IMR-90 (cell line): Measurements from ENCODE around the gene SRP9. TPM values are rescaled to one million over a fixed set of nuclear protein-coding genes. Genes with fewer than 3 reads are reported as not detected.

Source experiments
- ATAC-seq: fragments of 200-7000 bp; cut with Tn5 transposase; 2 replicates; pipeline ENCODE4 v1.9.1; 2020; ENCODE audit warnings: low read depth, mild to moderate bottlenecking, moderate library complexity
- BruUV-seq: library from RNA; stranded (reverse); fragments of 400-500 nt; replicated peaks from 2 replicates; lab custom pipeline; 2021; lab: Mats Ljungman, UMichigan
- CTCF ChIA-PET: fragments of 300-600 bp; formaldehyde crosslinking; extraction: SDS; loops from one replicate; lab custom pipeline; 2021; ENCODE audit warnings: antibody characterized with exemption; lab: Yijun Ruan, JAX
- POLR2A ChIA-PET: fragments of 300-600 bp; sonication (Branson Sonifier 250); formaldehyde crosslinking; loops from one replicate; lab custom pipeline; 2022; ENCODE audit warnings: antibody characterized with exemption; ENCODE audit not compliant: unreplicated experiment; lab: Charles Lee
- DNase-seq: peaks from one replicate; pipeline ENCODE4 v3.0.0; 2013
- H2AFZ ChIP-seq: replicated peaks from 2 replicates; pipeline ENCODE3; 2013; ENCODE audit warnings: low read length, mild to moderate bottlenecking; ENCODE audit not compliant: poor library complexity
- H2AK5ac ChIP-seq: 2 replicates; pipeline ENCODE4 v1.6.1; 2013; ENCODE audit warnings: low read depth, low read length, inconsistent platforms
- H2AK9ac ChIP-seq: replicated peaks from 2 replicates; pipeline ENCODE3; 2013; ENCODE audit warnings: mild to moderate bottlenecking, low read depth, low read length, moderate library complexity; ENCODE audit not compliant: poor library complexity
- H2BK120ac ChIP-seq: 2 replicates; pipeline ENCODE4 v1.6.1; 2013; ENCODE audit warnings: low read depth, low read length, inconsistent platforms
- H2BK15ac ChIP-seq: 3 replicates; pipeline ENCODE4 v1.6.1; 2013; ENCODE audit warnings: low read depth, low read length, inconsistent platforms
- H2BK20ac ChIP-seq: 2 replicates; pipeline ENCODE4 v1.6.1; 2013; ENCODE audit warnings: low read depth, mild to moderate bottlenecking, inconsistent platforms, low read length, moderate library complexity
- H2BK5ac ChIP-seq: 2 replicates; pipeline ENCODE4 v1.6.1; 2013; ENCODE audit warnings: mild to moderate bottlenecking, low read depth, low read length, inconsistent platforms; ENCODE audit not compliant: poor library complexity, severe bottlenecking
- H3K14ac ChIP-seq: replicated peaks from 2 replicates; pipeline ENCODE4 v1.6.1; 2013; ENCODE audit warnings: low read depth, low read length, inconsistent platforms
- H3K18ac ChIP-seq: 2 replicates; pipeline ENCODE4 v1.6.1; 2013; ENCODE audit warnings: low read depth, low read length, control low read depth
- H3K23ac ChIP-seq: 2 replicates; pipeline ENCODE4 v1.6.1; 2013; ENCODE audit warnings: low read depth, low read length, inconsistent platforms
- H3K27ac ChIP-seq: 2 replicates; pipeline ENCODE4 v1.5.1; 2013; ENCODE audit warnings: mild to moderate bottlenecking, control low read depth, low read length; ENCODE audit not compliant: insufficient read depth
- H3K27me3 ChIP-seq: 2 replicates; pipeline ENCODE4 v1.6.1; 2013; ENCODE audit warnings: low read length; ENCODE audit not compliant: control insufficient read depth, insufficient read depth
- H3K36me3 ChIP-seq: 2 replicates; pipeline ENCODE4 v1.6.1; 2013; ENCODE audit warnings: low read length, mixed read lengths; ENCODE audit not compliant: control insufficient read depth, insufficient read depth
- H3K4ac ChIP-seq: 2 replicates; pipeline ENCODE4 v1.6.1; 2013; ENCODE audit warnings: low read depth, low read length, inconsistent platforms
- H3K4me1 ChIP-seq: 2 replicates; pipeline ENCODE4 v1.6.1; 2013; ENCODE audit warnings: low read length, mixed read lengths; ENCODE audit not compliant: control insufficient read depth, insufficient read depth
- H3K4me2 ChIP-seq: 2 replicates; pipeline ENCODE4 v1.6.1; 2013; ENCODE audit warnings: low read depth, mild to moderate bottlenecking, control low read depth, low read length, moderate library complexity
- H3K4me3 ChIP-seq: 2 replicates; pipeline ENCODE4 v1.5.1; 2013; ENCODE audit warnings: low read depth, mild to moderate bottlenecking, control low read depth, low read length, moderate library complexity; ENCODE audit not compliant: insufficient read depth
- H3K56ac ChIP-seq: 2 replicates; pipeline ENCODE4 v1.6.1; 2013; ENCODE audit warnings: low read length, inconsistent platforms; ENCODE audit not compliant: insufficient read depth; ENCODE audit errors: extremely low read depth
- H3K79me1 ChIP-seq, 2 experiments: 2 replicates each; pipeline ENCODE4 v1.6.1; 2013; ENCODE audit warnings: low read length in 2 of 2, inconsistent platforms in 1 of 2, low read depth in 1 of 2
- H3K9ac ChIP-seq: 2 replicates; pipeline ENCODE4 v1.6.1; 2013; ENCODE audit warnings: low read depth, low read length, control low read depth
- H3K9me1 ChIP-seq: 2 replicates; pipeline ENCODE4 v1.6.1; 2013; ENCODE audit warnings: low read length, inconsistent platforms; ENCODE audit not compliant: insufficient read depth
- H3K9me3 ChIP-seq: 2 replicates; pipeline ENCODE4 v1.6.1; 2013; ENCODE audit warnings: low read length; ENCODE audit not compliant: control insufficient read depth, insufficient read depth
- H4K20me1 ChIP-seq: 2 replicates; pipeline ENCODE4 v1.6.1; 2013; ENCODE audit warnings: low read length, inconsistent platforms; ENCODE audit not compliant: insufficient read depth
- H4K5ac ChIP-seq: 2 replicates; pipeline ENCODE4 v1.6.1; 2013; ENCODE audit warnings: mild to moderate bottlenecking, low read depth, low read length, control low read depth
- H4K8ac ChIP-seq, 2 experiments: 2 replicates each; pipeline ENCODE4 v1.6.1; 2013; ENCODE audit warnings: low read depth in 2 of 2, low read length in 2 of 2, control low read depth in 1 of 2, inconsistent platforms in 1 of 2
- H4K91ac ChIP-seq: 2 replicates; pipeline ENCODE4 v1.6.1; 2013; ENCODE audit warnings: low read depth, low read length, inconsistent platforms; ENCODE audit not compliant: insufficient read depth
- BHLHE40 ChIP-seq: fragments of 150-350 bp; IDR thresholded peaks from 2 replicates; pipeline ENCODE4 v1.6.1; 2016; ENCODE audit warnings: mild to moderate bottlenecking, low read depth, low read length
- CEBPB ChIP-seq: IDR thresholded peaks from 2 replicates; pipeline ENCODE4 v1.6.1; 2012; ENCODE audit warnings: low read depth, low read length, improper control_type of control experiment
- CHD1 ChIP-seq: IDR thresholded peaks from 2 replicates; pipeline ENCODE4 v1.6.1; 2012; ENCODE audit warnings: low read depth, low read length, improper control_type of control experiment
- FOS ChIP-seq: fragments of 150-350 bp; IDR thresholded peaks from 2 replicates; pipeline ENCODE4 v1.6.1; 2016; ENCODE audit warnings: low read depth, low read length
- MAFK ChIP-seq: IDR thresholded peaks from 2 replicates; pipeline ENCODE4 v1.6.1; 2012; ENCODE audit warnings: low read depth, low read length, improper control_type of control experiment
- MAZ ChIP-seq: IDR thresholded peaks from 2 replicates; pipeline ENCODE4 v1.6.1; 2012; ENCODE audit warnings: low read depth, mild to moderate bottlenecking, low read length, improper control_type of control experiment, moderate library complexity, borderline replicate concordance
- MXI1 ChIP-seq: IDR thresholded peaks from 2 replicates; pipeline ENCODE4 v1.6.1; 2012; ENCODE audit warnings: low read depth, mild to moderate bottlenecking, low read length, moderate library complexity, borderline replicate concordance
- NFE2L2 ChIP-seq: fragments of 150-350 bp; IDR thresholded peaks from 2 replicates; pipeline ENCODE4 v1.6.1; 2016; ENCODE audit warnings: low read depth, mild to moderate bottlenecking, low read length
- POLR2A ChIP-seq: IDR thresholded peaks from 2 replicates; pipeline ENCODE4 v1.6.1; 2012; ENCODE audit warnings: mild to moderate bottlenecking, low read depth, low read length
- RAD21 ChIP-seq: IDR thresholded peaks from 2 replicates; pipeline ENCODE4 v1.6.1; 2012; ENCODE audit warnings: low read length, improper control_type of control experiment
- RCOR1 ChIP-seq: IDR thresholded peaks from 2 replicates; pipeline ENCODE4 v1.6.1; 2012; ENCODE audit warnings: mild to moderate bottlenecking, low read length, improper control_type of control experiment; ENCODE audit not compliant: insufficient replicate concordance
- RFX5 ChIP-seq: IDR thresholded peaks from 2 replicates; pipeline ENCODE4 v1.8.0; 2012; ENCODE audit warnings: low read depth, mild to moderate bottlenecking, low read length, moderate library complexity
- SMC3 ChIP-seq: fragments of 150-350 bp; IDR thresholded peaks from 2 replicates; pipeline ENCODE4 v1.6.1; 2016; ENCODE audit warnings: low read depth, mild to moderate bottlenecking, antibody characterized with exemption, low read length, moderate library complexity
- WGBS, 2 experiments: methylation state at CpG; one replicate each; pipeline versions ENCODE4 v1.1.5 to v1.1.7; 2013; ENCODE audit warnings: missing lambda C conversion rate in 2 of 2; ENCODE audit not compliant: insufficient read length in 1 of 2; ENCODE audit errors: extremely low coverage in 2 of 2; 5-methylcytosine and 5-hydroxymethylcytosine counted together
- dilution Hi-C: fragments of 300-500 bp; cut with HindIII; formaldehyde crosslinking; loops from one replicate; pipeline ENCODE4 v1.14.3; 2018; ENCODE audit warnings: low sequenced_read_pairs; ENCODE audit not compliant: unreplicated experiment
- in situ Hi-C: fragments of 300-500 bp; cut with MboI; formaldehyde crosslinking; loops from 3 replicates; pipeline ENCODE4 v1.14.3; 2019; ENCODE audit warnings: low sequenced_read_pairs, inconsistent platforms, mixed read lengths
- intact Hi-C: fragments of 100-400 bp; cut with micrococcal nuclease; formaldehyde crosslinking; loops from 2 replicates; pipeline ENCODE4 v1.10.0; 2022
- polyA plus RNA-seq, 3 experiments: library from polyadenylated mRNA; depleted of rRNA; stranded (reverse); fragments of >200 nt; gene quantifications; 2 replicates each; pipeline ENCODE4 v1.2.3, GENCODE V29; 2012; ENCODE audit warnings: low replicate concordance in 1 of 3
- total RNA-seq: library from RNA; depleted of rRNA; stranded (reverse); fragments of >200 nt; gene quantifications from 2 replicates; pipeline ENCODE4 v1.2.3, GENCODE V29; 2012
- TF ChIP-seq, protein P1 (sequence below): fragments of 150-350 bp; IDR thresholded peaks from 2 replicates; pipeline ENCODE4 v1.6.1; 2017; ENCODE audit warnings: mild to moderate bottlenecking, antibody characterized with exemption, low read length, low read depth
- TF ChIP-seq, protein P2 (sequence below): fragments of 150-350 bp; IDR thresholded peaks from 2 replicates; pipeline ENCODE4 v1.6.1; 2016; ENCODE audit warnings: low read depth, mild to moderate bottlenecking, low read length, moderate library complexity, borderline replicate concordance

The SRP9 gene
- total and polyA plus RNA-seq, 2 of the 4 experiments (the other 2 are of a cell fraction) = 230 to 295 TPM

DNA sequence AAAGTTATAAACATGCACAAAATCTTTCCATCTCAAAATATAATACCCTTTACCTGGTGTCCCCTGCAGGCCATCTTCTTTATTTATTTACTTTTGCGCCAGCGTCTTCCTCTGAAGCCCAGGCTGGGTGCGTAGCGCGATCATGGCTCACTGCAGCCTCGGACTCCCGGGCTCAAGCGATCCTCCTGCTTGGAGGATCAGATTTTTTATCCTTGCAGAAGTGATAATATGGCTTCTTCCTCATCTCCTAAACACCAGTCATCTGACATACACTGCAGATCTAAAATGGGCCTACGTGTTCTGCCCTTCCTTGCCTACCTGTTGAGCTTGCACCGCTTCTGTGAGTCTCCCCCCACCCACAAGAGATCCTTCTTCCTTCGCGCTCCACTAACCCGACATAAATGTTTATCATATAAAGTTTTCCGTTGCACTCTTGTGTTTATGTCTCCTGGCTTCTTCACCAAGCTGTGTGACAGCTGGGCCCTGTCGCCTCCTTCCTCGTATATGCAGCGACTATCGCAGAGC is 506 bp upstream of the SRP9 start:
- no TSS peak for BruUV-seq
- in situ Hi-C loops = loop anchor here (5.0 kb wide), 1 partner anchor 300 kb away; no protein-coding TSS in a partner anchor

More for the DNA sequence above, 506 bp upstream of the SRP9 start:
- peak overlapping the region; percentile 12 for H3K18ac ChIP-seq
- peak overlapping the region; percentile 64 for H3K56ac ChIP-seq
- peaks cover 9% of the 10 kb centered on the region; the same call in 1 of the 2 replicates for H3K9me1 ChIP-seq
- WGBS, 2 experiments = 18% methylated on average over 10 of the region's 18 CpGs; no CpG with 5 or more reads in 1 of the 2 experiments
- H4K8ac ChIP-seq = peak overlapping the region; percentile 26 to 96; a peak in 3 of 4 replicates
- H3K79me1 ChIP-seq = peaks cover 0 to 14% of the 10 kb centered on the region in 2 experiments; a peak in 1 of 4 replicates
- H3K27ac ChIP-seq = peak overlapping the region; percentile 60
- dilution Hi-C loops (no loop called here), intact Hi-C loops (loop anchor here (1.0 to 5.0 kb wide), 2 partner anchors 70 to 134 kb away; no protein-coding TSS in a partner anchor)
- ATAC-seq = peak; percentile 2
- peak overlapping the region; percentile 66 for H3K4ac ChIP-seq
- peak overlapping the region; percentile 17; the same call in 1 of the 3 replicates for H2BK15ac ChIP-seq
- peak overlapping the region; percentile 60 for H3K9ac ChIP-seq
- H3K14ac ChIP-seq = peak overlapping the region; percentile 51; the same call in 1 of the 2 replicates
- H3K36me3 ChIP-seq = peaks cover 2% of the 10 kb centered on the region; the same call in 1 of the 2 replicates
- peak overlapping the region; percentile 24 for H4K5ac ChIP-seq
- TF ChIP-seq RCOR1 (no peak), SMC3 (no peak), MAZ (no peak), FOS (no peak), CEBPB (no peak), RAD21 (no peak), MXI1 (no peak), NFE2L2 (no peak), RFX5 (no peak), MAFK (no peak), POLR2A (no peak), CHD1 (no peak), BHLHE40 (no peak)
- TF ChIP-seq, protein P1, sequence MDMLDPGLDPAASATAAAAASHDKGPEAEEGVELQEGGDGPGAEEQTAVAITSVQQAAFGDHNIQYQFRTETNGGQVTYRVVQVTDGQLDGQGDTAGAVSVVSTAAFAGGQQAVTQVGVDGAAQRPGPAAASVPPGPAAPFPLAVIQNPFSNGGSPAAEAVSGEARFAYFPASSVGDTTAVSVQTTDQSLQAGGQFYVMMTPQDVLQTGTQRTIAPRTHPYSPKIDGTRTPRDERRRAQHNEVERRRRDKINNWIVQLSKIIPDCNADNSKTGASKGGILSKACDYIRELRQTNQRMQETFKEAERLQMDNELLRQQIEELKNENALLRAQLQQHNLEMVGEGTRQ = no peak
- TF ChIP-seq, protein P2, sequence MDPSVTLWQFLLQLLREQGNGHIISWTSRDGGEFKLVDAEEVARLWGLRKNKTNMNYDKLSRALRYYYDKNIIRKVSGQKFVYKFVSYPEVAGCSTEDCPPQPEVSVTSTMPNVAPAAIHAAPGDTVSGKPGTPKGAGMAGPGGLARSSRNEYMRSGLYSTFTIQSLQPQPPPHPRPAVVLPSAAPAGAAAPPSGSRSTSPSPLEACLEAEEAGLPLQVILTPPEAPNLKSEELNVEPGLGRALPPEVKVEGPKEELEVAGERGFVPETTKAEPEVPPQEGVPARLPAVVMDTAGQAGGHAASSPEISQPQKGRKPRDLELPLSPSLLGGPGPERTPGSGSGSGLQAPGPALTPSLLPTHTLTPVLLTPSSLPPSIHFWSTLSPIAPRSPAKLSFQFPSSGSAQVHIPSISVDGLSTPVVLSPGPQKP = no peak
- H2AK5ac ChIP-seq = no peak overlapping the region
- no peak overlapping the region for H2AK9ac ChIP-seq
- H4K91ac ChIP-seq = 0 out of 2 replicates have a peak overlapping the region, but pooled peaks have one; percentile 20
- H3K4me2 ChIP-seq = peak overlapping the region; percentile 81
- H3K9me3 ChIP-seq = no peaks in the 10 kb centered on the region
- H3K23ac ChIP-seq = peak overlapping the region; percentile 47
- ChIA-PET POLR2A (interaction anchor here (0.5 to 1.6 kb wide), 3 partner anchors 122 to 1952 kb away, joined by 3 to 7 read pairs (median 3); no protein-coding TSS in a partner anchor), CTCF (interaction anchor here (0.6 to 3.0 kb wide), 11 partner anchors 10 to 302 kb away, joined by 3 to 17 read pairs (median 4); partner anchors contain the start of gene ENAH)
- H2BK120ac ChIP-seq = peak overlapping the region; percentile 45
- H3K27me3 ChIP-seq = no peaks in the 10 kb centered on the region
- H4K20me1 ChIP-seq = peaks cover 20% of the 10 kb centered on the region
- H2AFZ ChIP-seq = peak overlapping the region; percentile 94
- H3K4me1 ChIP-seq = peaks cover 3% of the 10 kb centered on the region; the same call in 1 of the 2 replicates
- H3K4me3 ChIP-seq = peak overlapping the region; percentile 40
- no peak overlapping the region for H2BK20ac ChIP-seq
- peak overlapping the region; percentile 66 for H2BK5ac ChIP-seq
- DNase-seq = no peak
